ENCODE measurements around the gene CA5A. TPM values are rescaled to one million over a fixed set of nuclear protein-coding genes. Genes with fewer than 3 reads are reported as not detected.

The CA5A gene
- total and polyA plus RNA-seq, 2 of the 4 experiments (the other 2 are of a cell fraction) = not detected

DNA sequence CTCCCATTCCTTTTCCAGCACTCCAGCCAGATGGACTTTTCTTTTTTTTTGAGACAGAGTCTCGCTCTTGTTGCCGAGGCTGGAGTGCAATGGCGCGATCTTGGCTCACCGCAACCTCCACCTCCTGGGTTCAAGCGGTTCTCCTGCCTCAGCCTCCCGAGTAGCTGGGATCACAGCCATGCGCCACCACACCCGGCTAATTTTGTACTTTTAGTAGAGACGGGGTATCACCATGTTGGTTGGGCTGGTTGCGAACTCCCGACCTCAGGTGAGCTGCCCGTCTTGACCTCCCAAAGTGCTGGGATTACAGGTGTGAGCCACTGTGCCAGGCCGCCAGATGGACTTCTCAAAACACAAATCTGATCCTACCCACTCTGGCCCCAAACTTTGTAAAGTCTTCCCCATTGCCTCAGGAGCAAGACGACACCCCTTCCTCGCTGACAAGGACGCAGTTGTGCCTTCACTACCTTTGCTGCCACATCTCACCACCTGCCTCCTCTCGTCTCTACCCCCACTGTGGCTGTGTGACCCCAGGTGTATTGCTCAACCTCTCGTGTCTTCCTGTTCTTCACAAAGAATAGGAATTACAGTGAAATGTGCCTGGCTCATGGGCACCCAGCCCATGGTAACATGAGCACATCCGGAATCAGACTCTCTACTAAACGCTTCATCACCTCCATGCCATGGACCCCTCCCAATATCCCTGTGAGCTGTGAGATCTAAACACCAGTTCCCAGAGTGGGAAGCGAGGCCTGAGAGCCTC is 11.2 kb upstream of the CA5A start:
- Histone ChIP-seq H3K9ac (ENCODE audit: low read depth, low read length) (no peak overlapping the region), H3K4me1 (ENCODE audit: control insufficient read depth, insufficient read depth, low read length) (peaks cover 4% of the 10 kb centered on the region; the same call in 1 of the 2 replicates), H3K56ac (ENCODE audit: extremely low read depth, insufficient read depth, low read length) (no peak overlapping the region), H4K20me1 (ENCODE audit: insufficient read depth, low read length) (no peaks in the 10 kb centered on the region), H2BK15ac (ENCODE audit: low read depth, low read length) (no peak overlapping the region), H3K23ac (ENCODE audit: low read depth, low read length) (no peak overlapping the region), H2BK120ac (ENCODE audit: low read depth, low read length) (no peak overlapping the region), H2AK5ac (ENCODE audit: low read depth, low read length) (no peak overlapping the region), H3K14ac (replicated peaks; ENCODE audit: low read depth, low read length) (no peak overlapping the region), H3K27ac (ENCODE audit: insufficient read depth, low read length) (no peak overlapping the region), H2BK20ac (ENCODE audit: low read depth, low read length) (no peak overlapping the region), H3K4ac (ENCODE audit: low read depth, low read length) (no peak overlapping the region), H2AK9ac (replicated peaks; ENCODE audit: low read depth, low read length, poor library complexity) (no peak overlapping the region), H2BK5ac (ENCODE audit: low read depth, low read length, poor library complexity, severe bottlenecking) (no peak overlapping the region), H2AFZ (replicated peaks; ENCODE audit: low read length, poor library complexity) (no peak overlapping the region), H3K27me3 (ENCODE audit: control insufficient read depth, insufficient read depth, low read length) (no peaks in the 10 kb centered on the region), H3K9me3 (ENCODE audit: control insufficient read depth, insufficient read depth, low read length) (no peaks in the 10 kb centered on the region), H4K5ac (ENCODE audit: low read depth, low read length) (no peak overlapping the region), H3K4me2 (ENCODE audit: low read depth, low read length) (no peak overlapping the region), H3K36me3 (ENCODE audit: control insufficient read depth, insufficient read depth, low read length) (no peaks in the 10 kb centered on the region), H4K91ac (ENCODE audit: insufficient read depth, low read depth, low read length) (no peak overlapping the region), H3K79me1 (ENCODE audit: low read depth in 1 of 2, low read length in 2 of 2) (peaks cover 6 to 7% of the 10 kb centered on the region in 2 experiments), H3K18ac (ENCODE audit: low read depth, low read length) (no peak overlapping the region), H3K9me1 (ENCODE audit: insufficient read depth, low read length) (no peaks in the 10 kb centered on the region), H3K4me3 (ENCODE audit: insufficient read depth, low read depth, low read length) (no peak overlapping the region), H4K8ac (ENCODE audit: low read depth in 2 of 2, low read length in 2 of 2) (no peak overlapping the region)
- no TSS peak for BruUV-seq (replicated peaks)
- CTCF ChIA-PET = no interaction called here
- POLR2A ChIA-PET (ENCODE audit: unreplicated experiment) = no interaction called here
- TF ChIP-seq POLR2A (IDR thresholded peaks at IDR 0.05; ENCODE audit: low read depth, low read length) = no peak
- TF ChIP-seq, protein P1, sequence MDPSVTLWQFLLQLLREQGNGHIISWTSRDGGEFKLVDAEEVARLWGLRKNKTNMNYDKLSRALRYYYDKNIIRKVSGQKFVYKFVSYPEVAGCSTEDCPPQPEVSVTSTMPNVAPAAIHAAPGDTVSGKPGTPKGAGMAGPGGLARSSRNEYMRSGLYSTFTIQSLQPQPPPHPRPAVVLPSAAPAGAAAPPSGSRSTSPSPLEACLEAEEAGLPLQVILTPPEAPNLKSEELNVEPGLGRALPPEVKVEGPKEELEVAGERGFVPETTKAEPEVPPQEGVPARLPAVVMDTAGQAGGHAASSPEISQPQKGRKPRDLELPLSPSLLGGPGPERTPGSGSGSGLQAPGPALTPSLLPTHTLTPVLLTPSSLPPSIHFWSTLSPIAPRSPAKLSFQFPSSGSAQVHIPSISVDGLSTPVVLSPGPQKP (IDR thresholded peaks at IDR 0.05; ENCODE audit: borderline replicate concordance, low read depth, low read length) = no peak
- TF ChIP-seq, protein P2, sequence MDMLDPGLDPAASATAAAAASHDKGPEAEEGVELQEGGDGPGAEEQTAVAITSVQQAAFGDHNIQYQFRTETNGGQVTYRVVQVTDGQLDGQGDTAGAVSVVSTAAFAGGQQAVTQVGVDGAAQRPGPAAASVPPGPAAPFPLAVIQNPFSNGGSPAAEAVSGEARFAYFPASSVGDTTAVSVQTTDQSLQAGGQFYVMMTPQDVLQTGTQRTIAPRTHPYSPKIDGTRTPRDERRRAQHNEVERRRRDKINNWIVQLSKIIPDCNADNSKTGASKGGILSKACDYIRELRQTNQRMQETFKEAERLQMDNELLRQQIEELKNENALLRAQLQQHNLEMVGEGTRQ (IDR thresholded peaks at IDR 0.05; ENCODE audit: low read depth, low read length) = no peak
- no peak for TF ChIP-seq CEBPB (IDR thresholded peaks at IDR 0.05; ENCODE audit: low read depth, low read length)
- no peak for TF ChIP-seq RFX5 (IDR thresholded peaks at IDR 0.05; ENCODE audit: low read depth, low read length)
- TF ChIP-seq, protein P3, sequence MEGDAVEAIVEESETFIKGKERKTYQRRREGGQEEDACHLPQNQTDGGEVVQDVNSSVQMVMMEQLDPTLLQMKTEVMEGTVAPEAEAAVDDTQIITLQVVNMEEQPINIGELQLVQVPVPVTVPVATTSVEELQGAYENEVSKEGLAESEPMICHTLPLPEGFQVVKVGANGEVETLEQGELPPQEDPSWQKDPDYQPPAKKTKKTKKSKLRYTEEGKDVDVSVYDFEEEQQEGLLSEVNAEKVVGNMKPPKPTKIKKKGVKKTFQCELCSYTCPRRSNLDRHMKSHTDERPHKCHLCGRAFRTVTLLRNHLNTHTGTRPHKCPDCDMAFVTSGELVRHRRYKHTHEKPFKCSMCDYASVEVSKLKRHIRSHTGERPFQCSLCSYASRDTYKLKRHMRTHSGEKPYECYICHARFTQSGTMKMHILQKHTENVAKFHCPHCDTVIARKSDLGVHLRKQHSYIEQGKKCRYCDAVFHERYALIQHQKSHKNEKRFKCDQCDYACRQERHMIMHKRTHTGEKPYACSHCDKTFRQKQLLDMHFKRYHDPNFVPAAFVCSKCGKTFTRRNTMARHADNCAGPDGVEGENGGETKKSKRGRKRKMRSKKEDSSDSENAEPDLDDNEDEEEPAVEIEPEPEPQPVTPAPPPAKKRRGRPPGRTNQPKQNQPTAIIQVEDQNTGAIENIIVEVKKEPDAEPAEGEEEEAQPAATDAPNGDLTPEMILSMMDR (conservative IDR thresholded peaks at IDR 0.05; ENCODE audit: low read depth, low read length) = no peak
- TF ChIP-seq MAZ (IDR thresholded peaks at IDR 0.05; ENCODE audit: borderline replicate concordance, low read depth, low read length) = no peak
- TF ChIP-seq NFE2L2 (IDR thresholded peaks at IDR 0.05; ENCODE audit: low read depth, low read length) = no peak
- no peak for TF ChIP-seq CHD1 (IDR thresholded peaks at IDR 0.05; ENCODE audit: low read depth, low read length)
- TF ChIP-seq FOS (IDR thresholded peaks at IDR 0.05; ENCODE audit: low read depth, low read length) = no peak
- TF ChIP-seq SMC3 (IDR thresholded peaks at IDR 0.05; ENCODE audit: low read depth, low read length) = no peak
- TF ChIP-seq MXI1 (IDR thresholded peaks at IDR 0.05; ENCODE audit: borderline replicate concordance, low read depth, low read length) = no peak
- no peak for TF ChIP-seq MAFK (IDR thresholded peaks at IDR 0.05; ENCODE audit: low read depth, low read length)
- no peak for TF ChIP-seq BHLHE40 (IDR thresholded peaks at IDR 0.05; ENCODE audit: low read depth, low read length)
- no peak for TF ChIP-seq RCOR1 (IDR thresholded peaks at IDR 0.05; ENCODE audit: insufficient replicate concordance, low read length)
- no peak for TF ChIP-seq RAD21 (IDR thresholded peaks at IDR 0.05; ENCODE audit: low read length)
- in situ Hi-C loops (cut with MboI; ENCODE audit: low sequenced_read_pairs) (no loop called here), intact Hi-C loops (cut with micrococcal nuclease) (no loop called here), dilution Hi-C loops (cut with HindIII; ENCODE audit: low sequenced_read_pairs, unreplicated experiment) (no loop called here)
- ATAC-seq (ENCODE audit: low read depth) = no peak
- no peak for DNase-seq
- 73% methylated on average over 10 of the region's 22 CpGs; no CpG with 5 or more reads in 1 of the 2 experiments for WGBS, 2 experiments (ENCODE audit: extremely low coverage in 2 of 2, insufficient read length in 1 of 2)

Data from IMR-90 (cell line).